Kidney (tissue), 22 donors: Measurements from ENCODE around the gene DZIP1. TPM values are rescaled to one million over a fixed set of nuclear protein-coding genes. Genes with fewer than 3 reads are reported as not detected.
"Not testable (repeated sequence)": the region's sequence is repeated elsewhere in the genome, so short reads cannot be mapped to it uniquely, and the experiment has no call there.

Experiments used
- DNase-seq, 5 donors: peaks; one replicate each; pipeline ENCODE4 v3.0.0-alpha.2; 2013 to 2020
- FAIRE-seq: peaks from 2 replicates; lab custom pipeline; 2012; peaks lifted over from hg19 to GRCh38; lab: Jason Lieb, UNC
- H3K27ac ChIP-seq, 2 donors: one replicate each; pipeline ENCODE4 v1.7.0; 2013; ENCODE audit warnings: low read depth in 2 of 2, low read length in 2 of 2, inconsistent platforms in 1 of 2
- H3K27me3 ChIP-seq: one replicate; pipeline ENCODE4 v1.7.1; 2013; ENCODE audit warnings: low read length, inconsistent platforms; ENCODE audit not compliant: control insufficient read depth, insufficient read depth
- H3K36me3 ChIP-seq, 3 donors: one replicate each; pipeline versions ENCODE4 v1.7.0 to v1.7.1; 2013; ENCODE audit warnings: low read length in 3 of 3, control low read depth in 1 of 3, inconsistent platforms in 1 of 3; ENCODE audit not compliant: insufficient read depth in 3 of 3, control insufficient read depth in 2 of 3
- H3K4me1 ChIP-seq, 3 donors: one replicate each; pipeline versions ENCODE4 v1.7.0 to v1.7.1; 2013; ENCODE audit warnings: low read length in 3 of 3, inconsistent platforms in 1 of 3, low read depth in 1 of 3; ENCODE audit not compliant: control insufficient read depth in 2 of 3, insufficient read depth in 2 of 3
- H3K4me3 ChIP-seq, 3 donors: one replicate each; pipeline versions ENCODE4 v1.7.0 to v1.8.1; 2013; ENCODE audit warnings: low read length in 3 of 3, control low read depth in 1 of 3, inconsistent platforms in 1 of 3
- H3K9ac ChIP-seq, 3 donors: one replicate each; pipeline versions ENCODE4 v1.7.0 to v1.7.1; 2013; ENCODE audit warnings: low read length in 3 of 3, control low read depth in 1 of 3, inconsistent platforms in 1 of 3
- H3K9me3 ChIP-seq, 3 donors: one replicate each; pipeline versions ENCODE4 v1.7.0 to v1.7.1; 2013; ENCODE audit warnings: low read length in 3 of 3, control low read depth in 1 of 3, inconsistent platforms in 1 of 3; ENCODE audit not compliant: control insufficient read depth in 2 of 3, insufficient read depth in 1 of 3
- CTCF ChIP-seq: IDR thresholded peaks from 3 replicates; pipeline ENCODE4 v1.5.1; 2012; ENCODE audit warnings: mild to moderate bottlenecking, moderate library complexity, borderline replicate concordance; ENCODE audit not compliant: insufficient read depth; ENCODE audit errors: extremely low read depth
- intact Hi-C: fragments of 100-400 bp; cut with DNase I; formaldehyde crosslinking; loops from one replicate; pipeline ENCODE4 v1.11.1; 2022
- long read RNA-seq, 10 donors: library from polyadenylated mRNA in 1 of 10; unstranded in 1 of 10; transcript quantifications; one replicate each; pipeline ENCODE4 v2.0.0 and lab custom pipeline, GENCODE V29; 2021 to 2026
- polyA plus RNA-seq: library from polyadenylated mRNA; stranded (reverse); fragments of 350-450 nt; fragmentation: Illumina TruSeq; extraction: RNeasy Lipid Tissue Mini Kit (QIAGEN cat#74804); gene quantifications from one replicate; pipeline ENCODE4 v1.2.3, GENCODE V29; 2014; ENCODE audit warnings: low read depth, low replicate concordance; ENCODE audit not compliant: insufficient read depth
- total RNA-seq: library from RNA; stranded (reverse); fragmentation: NEBNext Ultra II Directional; extraction: Animal tissue kit (Norgen Biotek cat#: 25700); gene quantifications from one replicate; pipeline ENCODE4 v1.2.1, GENCODE V29; 2021
- donor health status: control.
- donor health status: control.
- donor health status: control.
- donor health status: control.
- donor health status: control.
- donor health status: DM: yes; HTN: yes; CAD: no.
- donor health status: Normal renal cell carcinoma (clear cell type).

DZIP1 gene
- 41.4 TPM for total RNA-seq
- polyA plus RNA-seq = 26.7 TPM
- long read RNA-seq, donor 1, partial matches to known transcripts = 5 of 6 reads
- long read RNA-seq, donor 1, other reads (novel, unspliced or antisense) = 0 of 6 reads
- long read RNA-seq, donor 2, partial matches to known transcripts = 11 of 12 reads
- long read RNA-seq, donor 2, other reads (novel, unspliced or antisense) = 0 of 12 reads
- long read RNA-seq, donor 3, full-length matches to known transcripts = 1 of 29 reads
- long read RNA-seq, donor 3, partial matches to known transcripts = 28 of 29 reads
- long read RNA-seq, donor 3, other reads (novel, unspliced or antisense) = 0 of 29 reads
- long read RNA-seq, donor 4, partial matches to known transcripts = 0 of 1 reads
- long read RNA-seq, donor 4, other reads (novel, unspliced or antisense) = 0 of 1 reads
- long read RNA-seq, donor 5 = 0 reads
- long read RNA-seq, donor 6, partial matches to known transcripts = 45 of 45 reads
- long read RNA-seq, donor 6, other reads (novel, unspliced or antisense) = 0 of 45 reads
- long read RNA-seq, donor 7, full-length matches to known transcripts = 1 of 14 reads
- long read RNA-seq, donor 7, partial matches to known transcripts = 6 of 14 reads
- long read RNA-seq, donor 7, other reads (novel, unspliced or antisense) = 7 of 14 reads
- long read RNA-seq, donor 8, partial matches to known transcripts = 31 of 34 reads
- long read RNA-seq, donor 8, other reads (novel, unspliced or antisense) = 0 of 34 reads
- long read RNA-seq, donor 9, partial matches to known transcripts = 13 of 14 reads
- long read RNA-seq, donor 9, other reads (novel, unspliced or antisense) = 0 of 14 reads
- long read RNA-seq, donor 10, partial matches to known transcripts = 22 of 23 reads
- long read RNA-seq, donor 10, other reads (novel, unspliced or antisense) = 0 of 23 reads

- peaks cover 0 to 4% (median 3%) of the 10 kb centered on the region in 3 donors for H3K4me1 ChIP-seq
- H3K36me3 ChIP-seq = no peaks in the 10 kb centered on the region
- intact Hi-C loops = no loop called here
- peak within 1 kb of the TSS; percentile 8 to 71 for H3K27ac ChIP-seq
- no peaks in the 10 kb centered on the region for H3K27me3 ChIP-seq
- FAIRE-seq = no peak
- no peaks in the 10 kb centered on the region for H3K9me3 ChIP-seq
- peak within 1 kb of the TSS; percentile 53 to 93 (median 72) for H3K4me3 ChIP-seq
- TF ChIP-seq CTCF = no peak
- peak; percentile 92 to 95 (median 94) for DNase-seq
- H3K9ac ChIP-seq = peak within 1 kb of the TSS; percentile 29 to 87 (median 56)
Measured at GRCh38 chr13:95644601-95645052, at the start of gene DZIP1. Gene DZIP1, minus strand, starts transcription at chr13:95644706. Its CDS starts 2,677 bp downstream, at chr13:95642029.

- H3K4me3 ChIP-seq, H3K27ac ChIP-seq, FAIRE-seq, H3K9me3 ChIP-seq, H3K36me3 ChIP-seq, H3K27me3 ChIP-seq, H3K4me1 ChIP-seq, intact Hi-C loops, H3K9ac ChIP-seq: not testable (repeated sequence)
- DNase-seq = peak in 1 of 5 donors; percentile 62
Measured at GRCh38 chr13:95690986-95691385, 46.5 kb upstream of the DZIP1 start.

GRCh38 chr13:95689582-95689926 lies 45.0 kb upstream of the DZIP1 start:
- Histone ChIP-seq H3K4me1 (peaks cover 0 to 1% (median 0%) of the 10 kb centered on the region in 3 donors), H3K4me3 (no peak overlapping the region), H3K9ac (no peak overlapping the region), H3K27me3 (no peaks in the 10 kb centered on the region), H3K36me3 (no peaks in the 10 kb centered on the region), H3K9me3 (peaks cover 0 to 8% (median 0%) of the 10 kb centered on the region in 3 donors), H3K27ac (no peak overlapping the region)
- DNase-seq (no peak), FAIRE-seq (no peak)
- intact Hi-C loops = no loop called here
- TF ChIP-seq CTCF = no peak

- H3K36me3 ChIP-seq, H3K27ac ChIP-seq, H3K4me3 ChIP-seq, DNase-seq, H3K4me1 ChIP-seq, H3K27me3 ChIP-seq, FAIRE-seq, H3K9me3 ChIP-seq, H3K9ac ChIP-seq, intact Hi-C loops: not testable (repeated sequence)
Measured at GRCh38 chr13:95684960-95685359, 40.5 kb upstream of the DZIP1 start.
